Measurements from ENCODE around the gene VKORC1L1.
"Not testable (repeated sequence)": the region's sequence is repeated elsewhere in the genome, so short reads cannot be mapped to it uniquely, and the experiment has no call there.

The VKORC1L1 gene

GRCh38 chr7:65872776-65873581 is at the start of gene VKORC1L1:
Gene VKORC1L1 (plus strand): TSS chr7:65873074. CDS start chr7:65873372, 298 bp downstream.
- peak; percentile 88 to 96 (median 95) for DNase-seq

GRCh38 chr7:65827366-65827765 is 45.5 kb upstream of the VKORC1L1 start:
- DNase-seq, result no peak

GRCh38 chr7:65832281-65832680 is 40.6 kb upstream of the VKORC1L1 start:
- no peak for DNase-seq

- not testable (repeated sequence) for DNase-seq
Measured at GRCh38 chr7:65836684-65837083, 36.2 kb upstream of the VKORC1L1 start.

GRCh38 chr7:65837541-65837956 is 35.3 kb upstream of the VKORC1L1 start:
- DNase-seq, result not testable (repeated sequence)

GRCh38 chr7:65839846-65840245 is 33.0 kb upstream of the VKORC1L1 start:
- DNase-seq, result no peak

GRCh38 chr7:65840446-65840845 is 32.4 kb upstream of the VKORC1L1 start:
- peak in 1 of 4 experiments; percentile 3 for DNase-seq

GRCh38 chr7:65843616-65844015 is 29.3 kb upstream of the VKORC1L1 start:
- not testable (repeated sequence) for DNase-seq

- no peak for DNase-seq
Measured at GRCh38 chr7:65846008-65846570, 26.8 kb upstream of the VKORC1L1 start.

GRCh38 chr7:65853426-65853825 is 19.4 kb upstream of the VKORC1L1 start:
- not testable (repeated sequence) for DNase-seq

- not testable (repeated sequence) for DNase-seq
Measured at GRCh38 chr7:65853892-65854291, 19.0 kb upstream of the VKORC1L1 start.

- DNase-seq, result not testable (repeated sequence)
Measured at GRCh38 chr7:65857321-65857894, 15.5 kb upstream of the VKORC1L1 start.

- not testable (repeated sequence) for DNase-seq
Measured at GRCh38 chr7:65858660-65859059, 14.2 kb upstream of the VKORC1L1 start.

GRCh38 chr7:65866244-65866643 is 6.6 kb upstream of the VKORC1L1 start:
- DNase-seq, result not testable (repeated sequence)

GRCh38 chr7:65867681-65868080 is 5.2 kb upstream of the VKORC1L1 start:
- not testable (repeated sequence) for DNase-seq

GRCh38 chr7:65869312-65869711 is 3.6 kb upstream of the VKORC1L1 start:
- not testable (repeated sequence) for DNase-seq

- not testable (repeated sequence) for DNase-seq
Measured at GRCh38 chr7:65871451-65871850, 1.4 kb upstream of the VKORC1L1 start.

GRCh38 chr7:65873582-65874193 is 814 bp downstream of the VKORC1L1 start:
- peak in 3 of 4 experiments; percentile 14 to 28 (median 20) for DNase-seq

GRCh38 chr7:65875715-65876114 is 2.8 kb downstream of the VKORC1L1 start:
- not testable (repeated sequence) for DNase-seq

GRCh38 chr7:65879292-65880153 is 6.6 kb downstream of the VKORC1L1 start:
- not testable (repeated sequence) for DNase-seq

GRCh38 chr7:65880242-65880641 is 7.4 kb downstream of the VKORC1L1 start:
- not testable (repeated sequence) for DNase-seq

GRCh38 chr7:65884983-65885382 is 12.1 kb downstream of the VKORC1L1 start:
- DNase-seq, result not testable (repeated sequence)
